Loucy (cell line): ENCODE results near the gene PTBP1.
A peak's percentile ranks its signal among the peaks of the same experiment; 100 is the strongest.

Experiments used
- H2AFZ ChIP-seq: fragments of 200-600 bp; sonication (generic); 2 replicates; pipeline ENCODE4 v1.6.0; 2016; ENCODE audit warnings: antibody characterized with exemption, mild to moderate bottlenecking, low read length, moderate library complexity
- H3F3A ChIP-seq: fragments of 200-600 bp; 2 replicates; pipeline ENCODE4 v1.6.0; 2016; ENCODE audit warnings: antibody characterized with exemption, low read depth, mild to moderate bottlenecking
- H3K27me3 ChIP-seq: fragments of 200-600 bp; sonication (generic); 2 replicates; pipeline ENCODE4 v1.6.1; 2014; ENCODE audit warnings: low read length, mild to moderate bottlenecking; ENCODE audit not compliant: insufficient read depth, poor library complexity, severe bottlenecking
- H3K36me3 ChIP-seq: fragments of 200-600 bp; sonication (generic); 2 replicates; pipeline ENCODE4 v1.6.1; 2016; ENCODE audit warnings: low read length; ENCODE audit not compliant: insufficient read depth
- H3K4me1 ChIP-seq: fragments of 200-600 bp; sonication (generic); 2 replicates; pipeline ENCODE4 v1.5.1; 2014; ENCODE audit warnings: low read length, mild to moderate bottlenecking; ENCODE audit not compliant: insufficient read depth, poor library complexity, severe bottlenecking
- H3K4me2 ChIP-seq: fragments of 200-600 bp; sonication (generic); 2 replicates; pipeline ENCODE4 v1.6.0; 2014; ENCODE audit warnings: antibody characterized with exemption, low read length, low read depth, mild to moderate bottlenecking; ENCODE audit not compliant: poor library complexity, severe bottlenecking
- H3K4me3 ChIP-seq: fragments of 200-600 bp; sonication (generic); 2 replicates; pipeline ENCODE4 v1.5.1; 2014; ENCODE audit warnings: low read length, mild to moderate bottlenecking, mixed read lengths; ENCODE audit not compliant: poor library complexity, severe bottlenecking
- H3K79me2 ChIP-seq: fragments of 200-600 bp; sonication (generic); 2 replicates; pipeline ENCODE4 v1.6.1; 2014; ENCODE audit warnings: low read length; ENCODE audit not compliant: insufficient read depth
- H3K9ac ChIP-seq: fragments of 200-600 bp; sonication (generic); 2 replicates; pipeline ENCODE4 v1.6.0; 2014; ENCODE audit warnings: mild to moderate bottlenecking, low read depth, low read length, moderate library complexity; ENCODE audit not compliant: poor library complexity, severe bottlenecking
- H3K9me2 ChIP-seq: fragments of 200-600 bp; sonication (generic); replicated peaks from 2 replicates; pipeline ENCODE4 v1.6.1; 2016; ENCODE audit warnings: low read depth, low read length, mixed read lengths
- H3K9me3 ChIP-seq: fragments of 200-600 bp; sonication (generic); 2 replicates; pipeline ENCODE4 v1.6.1; 2014; ENCODE audit warnings: mild to moderate bottlenecking, antibody characterized with exemption, low read length, low read depth; ENCODE audit not compliant: insufficient read depth
- H4K20me1 ChIP-seq: fragments of 200-600 bp; sonication (generic); 2 replicates; pipeline ENCODE4 v1.6.0; 2014; ENCODE audit warnings: antibody characterized with exemption, low read length, mild to moderate bottlenecking; ENCODE audit not compliant: insufficient read depth, poor library complexity, severe bottlenecking
- CTCF ChIP-seq: fragments of 200-600 bp; sonication (generic); conservative IDR thresholded peaks from 2 replicates; pipeline ENCODE4 v1.5.1; 2014; ENCODE audit warnings: mild to moderate bottlenecking, antibody characterized with exemption, low read length
- EZH2phosphoT487 ChIP-seq: fragments of 200-600 bp; IDR thresholded peaks from 2 replicates; pipeline ENCODE4 v1.6.1; 2018; ENCODE audit warnings: antibody characterized with exemption, mild to moderate bottlenecking, moderate library complexity, borderline replicate concordance

PTBP1 gene

GRCh38 chr19:796692-797527, at the start of gene PTBP1:
Gene PTBP1, plus strand, starts transcription at chr19:797452. Its CDS starts 46 bp downstream, at chr19:797498.
- peak within 1 kb of the TSS; percentile 94 for H2AFZ ChIP-seq
- peaks cover 41% of the 10 kb centered on the region for H4K20me1 ChIP-seq
- peak within 1 kb of the TSS; percentile 98 for H3K9ac ChIP-seq
- H3K9me2 ChIP-seq: no peaks in the 10 kb centered on the region
- no peaks in the 10 kb centered on the region for H3F3A ChIP-seq
- H3K4me3 ChIP-seq: peak within 1 kb of the TSS; percentile 97
- peaks cover 8% of the 10 kb centered on the region for H3K27me3 ChIP-seq
- peaks cover 23% of the 10 kb centered on the region for H3K4me1 ChIP-seq
- peak within 1 kb of the TSS; percentile 93 for H3K4me2 ChIP-seq
- peaks cover 25% of the 10 kb centered on the region for H3K36me3 ChIP-seq
- H3K9me3 ChIP-seq: no peaks in the 10 kb centered on the region
- H3K79me2 ChIP-seq: peaks cover 52% of the 10 kb centered on the region
- TF ChIP-seq CTCF: no peak
- no peak for TF ChIP-seq EZH2phosphoT487

DNA sequence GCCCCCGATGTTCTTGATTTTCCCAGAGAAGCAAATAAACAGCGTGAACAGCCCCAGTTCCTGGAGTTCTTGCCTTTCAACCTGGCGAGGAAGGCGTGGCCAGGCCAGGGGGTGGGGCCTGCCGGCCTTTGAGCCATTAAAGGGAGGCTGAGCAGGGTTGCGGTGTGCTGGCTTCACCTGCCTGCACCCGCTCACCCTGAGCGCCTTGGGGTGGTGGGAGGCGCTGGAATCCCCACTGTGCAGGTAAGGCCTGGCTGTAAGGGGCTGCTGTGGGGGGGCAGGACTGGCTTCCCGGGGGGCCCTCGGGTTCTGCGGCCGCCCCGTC, 49.0 kb upstream of the PTBP1 start:
- Histone ChIP-seq H3K4me3 (no peak overlapping the region), H3K27me3 (no peaks in the 10 kb centered on the region), H4K20me1 (no peaks in the 10 kb centered on the region), H3K36me3 (no peaks in the 10 kb centered on the region), H3K4me2 (no peak overlapping the region), H3F3A (no peaks in the 10 kb centered on the region), H3K79me2 (no peaks in the 10 kb centered on the region), H3K9ac (no peak overlapping the region), H2AFZ (no peak overlapping the region), H3K9me3 (no peaks in the 10 kb centered on the region; the same call in 1 of the 2 replicates), H3K4me1 (no peaks in the 10 kb centered on the region), H3K9me2 (no peaks in the 10 kb centered on the region)
- TF ChIP-seq CTCF: no peak

- TF ChIP-seq EZH2phosphoT487: no peak
- TF ChIP-seq CTCF: no peak
- H3K4me2 ChIP-seq: no peak overlapping the region
- no peaks in the 10 kb centered on the region for H3K79me2 ChIP-seq
- no peaks in the 10 kb centered on the region for H4K20me1 ChIP-seq
- no peaks in the 10 kb centered on the region for H3K4me1 ChIP-seq
- H3K27me3 ChIP-seq: no peaks in the 10 kb centered on the region
- no peaks in the 10 kb centered on the region for H3K36me3 ChIP-seq
- no peaks in the 10 kb centered on the region for H3K9me2 ChIP-seq
- H2AFZ ChIP-seq: no peak overlapping the region
- no peak overlapping the region for H3K4me3 ChIP-seq
- no peak overlapping the region for H3K9ac ChIP-seq
- H3K9me3 ChIP-seq: no peaks in the 10 kb centered on the region; the same call in 1 of the 2 replicates
- H3F3A ChIP-seq: no peaks in the 10 kb centered on the region
These were observed 47.4 kb upstream of the PTBP1 start for GRCh38 chr19:749811-750210.
